ENCODE results near the gene XYLT1.
A peak's percentile ranks its signal among the peaks of the same experiment; 100 is the strongest.

Gene XYLT1

DNA sequence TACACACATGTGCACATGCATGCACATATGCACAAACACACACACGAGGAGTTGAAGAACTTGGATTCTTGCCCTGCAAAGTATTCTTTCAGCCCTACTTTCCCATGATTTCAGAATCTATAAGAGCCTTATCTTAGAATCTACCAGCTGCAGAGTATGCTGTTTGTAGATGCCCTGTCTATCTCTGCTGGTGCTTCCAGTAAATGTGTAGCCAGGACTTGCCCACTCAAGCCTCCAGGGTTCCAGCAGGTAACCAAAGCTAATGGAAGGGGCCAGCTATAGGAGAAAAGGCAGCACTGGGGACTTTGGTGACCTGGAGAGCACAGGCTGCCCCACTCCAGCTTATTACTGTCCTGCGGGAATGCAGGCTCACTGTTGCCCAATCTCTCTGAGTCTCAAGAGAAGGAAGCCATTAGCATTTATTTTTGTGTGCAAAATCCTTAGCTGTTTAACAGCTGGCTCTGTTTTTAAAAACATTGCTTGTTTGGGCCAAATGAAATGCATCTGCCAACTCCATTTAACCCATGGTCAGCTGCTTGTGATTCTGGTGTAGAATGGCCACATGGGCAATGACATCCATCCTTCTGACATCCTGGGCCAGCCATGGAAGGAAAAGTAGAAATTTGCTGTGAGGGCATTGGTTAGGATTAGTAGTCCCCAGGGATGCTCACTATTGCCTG is 28.6 kb upstream of the XYLT1 start:
- no peak for TF ChIP-seq CTCF (IDR thresholded peaks at IDR 0.05; ENCODE audit: poor library complexity, severe bottlenecking)
- H3K36me3 ChIP-seq (ENCODE audit: low read depth): no peaks in the 10 kb centered on the region
- ATAC-seq (ENCODE audit: low read depth) (no peak), DNase-seq (ENCODE audit: low spot score) (no peak)
- no peaks in the 10 kb centered on the region for H3K27me3 ChIP-seq (ENCODE audit: insufficient read depth, poor library complexity, severe bottlenecking)
- no peaks in the 10 kb centered on the region for H3K9me3 ChIP-seq (ENCODE audit: severe bottlenecking)
- H3K27ac ChIP-seq (ENCODE audit: poor library complexity, severe bottlenecking): no peak overlapping the region
- no peaks in the 10 kb centered on the region for H3K4me1 ChIP-seq (ENCODE audit: insufficient read depth, poor library complexity, severe bottlenecking)
- H3K4me3 ChIP-seq (ENCODE audit: severe bottlenecking): no peak overlapping the region

DNA sequence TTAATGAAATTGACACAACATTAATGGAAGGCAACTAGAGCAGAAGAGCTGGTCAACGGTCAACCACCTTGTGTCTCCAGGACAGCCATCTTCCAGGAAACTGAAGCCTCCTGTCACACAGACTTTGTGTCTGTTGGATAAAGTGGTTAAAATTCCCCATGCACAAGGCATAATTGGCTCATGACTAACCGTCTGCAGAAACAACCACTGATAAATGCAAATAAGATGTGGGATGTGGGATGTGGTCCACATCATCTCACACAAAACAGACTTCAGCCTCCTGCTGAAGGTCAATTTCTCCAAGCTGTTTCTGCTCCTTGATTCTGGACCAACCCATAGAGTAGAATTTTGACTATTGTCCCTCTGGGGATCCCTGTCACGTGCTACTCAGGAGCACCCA is 26.9 kb upstream of the XYLT1 start:
- no peaks in the 10 kb centered on the region for H3K4me1 ChIP-seq (ENCODE audit: insufficient read depth, poor library complexity, severe bottlenecking)
- no peaks in the 10 kb centered on the region for H3K9me3 ChIP-seq (ENCODE audit: severe bottlenecking)
- H3K36me3 ChIP-seq (ENCODE audit: low read depth): no peaks in the 10 kb centered on the region
- H3K27me3 ChIP-seq (ENCODE audit: insufficient read depth, poor library complexity, severe bottlenecking): no peaks in the 10 kb centered on the region
- no peak for TF ChIP-seq CTCF (IDR thresholded peaks at IDR 0.05; ENCODE audit: poor library complexity, severe bottlenecking)
- ATAC-seq (ENCODE audit: low read depth) (no peak), DNase-seq (ENCODE audit: low spot score) (no peak)
- no peak overlapping the region for H3K27ac ChIP-seq (ENCODE audit: poor library complexity, severe bottlenecking)
- H3K4me3 ChIP-seq (ENCODE audit: severe bottlenecking): no peak overlapping the region

- Histone ChIP-seq H3K36me3 (ENCODE audit: low read depth) (no peaks in the 10 kb centered on the region), H3K4me3 (ENCODE audit: severe bottlenecking) (no peak overlapping the region), H3K27me3 (ENCODE audit: insufficient read depth, poor library complexity, severe bottlenecking) (no peaks in the 10 kb centered on the region), H3K9me3 (ENCODE audit: severe bottlenecking) (no peaks in the 10 kb centered on the region), H3K27ac (ENCODE audit: poor library complexity, severe bottlenecking) (no peak overlapping the region), H3K4me1 (ENCODE audit: insufficient read depth, poor library complexity, severe bottlenecking) (no peaks in the 10 kb centered on the region)
- TF ChIP-seq CTCF (IDR thresholded peaks at IDR 0.05; ENCODE audit: poor library complexity, severe bottlenecking): no peak
- DNase-seq (ENCODE audit: low spot score) (no peak), ATAC-seq (ENCODE audit: low read depth) (no peak)
Measured at GRCh38 chr16:17496891-17497290, 26.1 kb upstream of the XYLT1 start.

DNA sequence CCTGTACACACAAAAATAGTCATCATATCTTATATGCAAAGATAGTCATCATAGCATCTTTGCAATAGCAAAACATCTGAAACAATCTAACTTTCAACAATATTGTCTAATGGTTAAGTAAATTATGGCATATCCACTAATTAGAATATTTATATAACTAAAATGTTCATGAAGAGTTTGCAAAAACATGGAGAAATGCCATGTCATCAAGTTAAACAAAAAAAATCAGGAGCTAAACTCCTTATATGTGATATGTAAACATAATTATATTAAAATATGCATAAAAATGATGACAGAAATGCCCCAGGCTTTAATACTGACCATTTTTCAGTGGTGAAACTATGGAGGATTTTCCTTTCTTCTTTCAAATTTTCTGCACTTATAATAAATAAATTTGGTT is 22.3 kb upstream of the XYLT1 start:
- no peak for TF ChIP-seq CTCF (IDR thresholded peaks at IDR 0.05; ENCODE audit: poor library complexity, severe bottlenecking)
- no peak overlapping the region for H3K27ac ChIP-seq (ENCODE audit: poor library complexity, severe bottlenecking)
- H3K4me1 ChIP-seq (ENCODE audit: insufficient read depth, poor library complexity, severe bottlenecking): no peaks in the 10 kb centered on the region
- ATAC-seq (ENCODE audit: low read depth): no peak
- no peak for DNase-seq (ENCODE audit: low spot score)
- no peaks in the 10 kb centered on the region for H3K9me3 ChIP-seq (ENCODE audit: severe bottlenecking)
- no peaks in the 10 kb centered on the region for H3K27me3 ChIP-seq (ENCODE audit: insufficient read depth, poor library complexity, severe bottlenecking)
- no peak overlapping the region for H3K4me3 ChIP-seq (ENCODE audit: severe bottlenecking)
- H3K36me3 ChIP-seq (ENCODE audit: low read depth): no peaks in the 10 kb centered on the region

GRCh38 chr16:17491140-17491662 is 20.4 kb upstream of the XYLT1 start:
- no peaks in the 10 kb centered on the region for H3K4me1 ChIP-seq (ENCODE audit: insufficient read depth, poor library complexity, severe bottlenecking)
- H3K27ac ChIP-seq (ENCODE audit: poor library complexity, severe bottlenecking): no peak overlapping the region
- DNase-seq (ENCODE audit: low spot score) (no peak), ATAC-seq (ENCODE audit: low read depth) (0 out of 3 replicates have a peak, but pooled peaks have one; percentile 23)
- H3K36me3 ChIP-seq (ENCODE audit: low read depth): no peaks in the 10 kb centered on the region
- H3K27me3 ChIP-seq (ENCODE audit: insufficient read depth, poor library complexity, severe bottlenecking): no peaks in the 10 kb centered on the region
- TF ChIP-seq CTCF (IDR thresholded peaks at IDR 0.05; ENCODE audit: poor library complexity, severe bottlenecking): no peak
- no peak overlapping the region for H3K4me3 ChIP-seq (ENCODE audit: severe bottlenecking)
- H3K9me3 ChIP-seq (ENCODE audit: severe bottlenecking): no peaks in the 10 kb centered on the region
